Stimulated activated CD8-positive, alpha-beta memory T cell treated with anti-CD3 and anti-CD28 coated beads, Interleukin-12 subunit alpha, Interleukin-12 subunit beta, amount 100 ng/mL, for 1 hour (primary cell): ENCODE measurements around the gene FNDC5.

Experiments used
- DNase-seq: peaks from one replicate; pipeline ENCODE4 v3.0.0-alpha.2; 2020; ENCODE audit warnings: low read depth

FNDC5 gene

DNA sequence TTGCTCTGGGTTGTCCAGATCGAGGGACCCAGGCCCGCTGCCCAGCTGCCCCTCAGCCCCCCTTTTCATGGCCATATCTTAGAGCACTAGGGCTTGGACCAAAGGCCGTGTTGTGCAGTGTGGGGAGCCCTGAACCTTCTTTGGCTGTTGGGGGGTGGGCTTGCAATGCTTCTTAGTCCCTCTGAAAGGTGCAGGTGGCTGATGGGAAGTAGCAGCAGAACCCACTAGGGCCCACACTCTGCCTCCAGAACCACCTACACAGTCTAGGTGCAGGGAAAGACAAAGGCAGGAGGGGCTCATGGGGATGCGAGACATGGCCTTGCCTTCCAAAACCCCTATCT, 13.3 kb upstream of the FNDC5 start:
- DNase-seq: no peak

DNA sequence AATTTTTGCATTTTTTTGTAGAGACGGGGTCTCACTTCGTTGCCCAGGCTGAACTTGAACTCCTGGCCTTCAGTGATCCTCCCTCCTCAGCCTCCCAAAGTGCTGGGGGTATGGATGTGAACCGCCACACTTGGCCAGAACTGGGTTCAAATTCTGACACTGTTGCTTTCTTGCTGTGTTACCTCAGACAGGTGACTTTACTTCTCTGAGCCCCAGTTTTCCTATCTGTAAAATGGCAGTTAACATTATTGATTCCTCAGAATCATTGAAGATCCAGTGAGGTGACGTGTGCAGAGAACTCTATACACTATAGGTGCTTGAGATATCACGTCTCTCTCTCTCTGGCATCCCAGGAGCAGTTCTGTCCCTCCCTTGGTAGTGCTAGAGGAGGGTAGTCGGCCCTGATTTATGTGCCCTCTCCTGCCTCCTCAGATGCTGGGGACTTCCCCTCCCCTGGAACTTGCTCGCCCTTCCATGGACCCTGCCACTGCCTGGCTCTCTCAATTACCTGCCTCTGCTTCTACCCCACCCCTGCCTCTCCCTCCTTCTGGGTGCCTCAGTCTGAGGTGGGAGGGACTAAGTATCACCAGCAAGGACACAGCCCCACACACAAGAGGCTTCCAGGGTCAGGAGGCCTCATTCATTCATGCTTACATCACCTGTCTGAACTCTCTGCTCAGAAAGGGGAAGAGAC, 12.8 kb upstream of the FNDC5 start:
- DNase-seq: no peak

DNA sequence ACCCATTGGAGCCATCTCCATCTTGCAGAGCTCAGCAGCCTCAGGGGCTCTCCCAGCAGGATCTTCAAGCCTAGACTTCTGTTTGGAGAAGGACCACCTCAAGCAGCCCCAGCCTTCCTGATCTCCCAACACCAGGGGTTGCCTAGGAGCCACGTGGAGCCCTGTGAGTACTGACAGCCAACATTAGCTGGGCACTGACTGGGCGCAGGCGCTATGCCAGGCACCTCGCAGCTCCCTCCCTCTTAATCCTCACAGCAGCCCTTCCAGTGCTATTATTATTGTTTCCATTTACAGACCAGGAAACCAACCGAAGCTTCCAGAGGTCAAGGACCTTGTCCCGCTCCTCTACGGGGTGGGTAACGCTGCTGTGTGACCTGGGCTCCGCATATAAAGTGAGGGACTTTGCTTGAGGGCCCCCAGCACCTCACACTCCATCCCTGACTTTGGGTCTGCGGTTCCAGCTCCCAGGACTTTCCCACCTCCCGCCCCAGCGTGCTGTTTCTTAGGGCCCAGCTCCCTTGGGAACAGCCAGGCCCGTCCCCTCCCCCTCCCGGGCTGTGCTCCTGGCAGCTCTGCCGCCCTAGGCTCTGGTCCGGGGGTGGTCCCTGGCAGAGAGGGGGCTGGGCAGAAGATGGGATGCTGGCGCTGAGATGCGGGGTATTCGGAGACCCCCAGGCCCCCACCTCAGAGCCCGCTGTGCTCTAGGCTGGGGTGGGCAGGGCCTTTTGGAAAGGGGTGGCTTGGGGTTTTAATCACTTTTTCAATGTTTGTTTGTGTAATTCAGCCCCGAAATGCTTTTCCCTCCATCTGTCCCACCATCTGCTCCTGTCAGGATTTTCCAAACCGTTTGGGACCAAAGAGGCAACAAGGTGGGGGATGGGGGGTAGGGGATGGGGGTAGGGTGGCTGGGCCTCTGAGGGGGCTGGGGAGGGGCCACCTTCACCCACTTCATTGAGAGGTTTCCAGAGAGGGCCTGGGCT, 11.4 kb upstream of the FNDC5 start:
- DNase-seq: no peak

DNA sequence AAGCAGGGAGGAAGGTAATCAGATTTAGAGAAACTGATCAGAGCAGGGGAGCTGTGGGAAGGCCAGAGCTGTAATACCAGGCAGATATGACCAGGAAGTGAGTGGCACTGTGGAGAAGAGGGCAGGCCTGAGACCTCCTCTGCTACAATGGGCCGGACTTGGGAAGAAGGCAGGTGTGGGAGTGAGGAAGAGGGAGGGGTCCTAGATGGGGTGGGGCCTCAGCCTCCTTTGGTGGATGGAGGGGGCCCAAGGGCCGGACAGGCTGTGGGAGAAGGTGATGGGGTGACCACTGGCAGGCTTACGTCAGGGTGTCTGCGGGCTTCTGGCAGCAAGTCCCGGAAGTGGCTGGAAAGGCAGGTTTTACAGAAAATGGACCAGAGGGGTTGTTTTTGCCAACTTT, 10.6 kb upstream of the FNDC5 start:
- DNase-seq: no peak

DNA sequence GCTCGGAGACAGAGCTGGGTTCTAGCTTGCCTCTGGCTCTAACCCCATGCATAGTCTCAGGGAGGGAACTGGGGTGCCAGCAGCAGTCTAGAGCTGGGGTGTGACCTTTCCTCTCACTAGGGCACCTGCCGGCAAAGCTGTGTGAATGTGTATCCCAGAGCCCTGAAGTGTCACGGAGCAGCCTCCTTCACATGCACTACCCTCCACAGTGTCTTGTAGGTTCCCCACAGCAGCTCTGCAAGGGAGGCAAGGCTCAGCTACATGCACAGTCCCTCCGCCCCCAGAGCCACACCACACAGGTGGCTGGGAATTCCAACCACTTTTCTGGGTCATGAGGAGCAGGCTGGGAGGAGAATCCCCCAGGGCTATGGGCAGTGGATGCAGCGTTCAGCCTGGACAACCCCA, 7.9 kb upstream of the FNDC5 start:
- no peak for DNase-seq

DNA sequence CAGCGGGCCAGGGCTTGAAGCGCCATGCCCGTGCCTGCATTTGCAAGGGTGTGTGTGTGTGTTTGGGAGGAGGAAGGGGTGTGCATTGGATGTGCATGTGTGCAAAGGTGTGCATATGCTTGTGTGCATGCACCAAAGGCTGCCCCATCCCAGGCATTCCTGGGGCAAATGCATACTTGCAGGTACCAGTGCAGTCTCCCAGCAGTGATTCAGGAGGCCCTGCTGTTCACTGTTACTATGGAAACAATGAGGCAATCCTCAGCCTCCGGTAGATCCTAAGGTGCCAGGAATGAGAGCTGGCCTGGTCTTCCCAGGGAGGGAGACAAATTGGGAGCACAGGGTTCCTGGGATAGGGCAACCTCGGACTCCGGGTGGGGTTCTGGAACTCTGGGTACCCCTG, 7.5 kb upstream of the FNDC5 start:
- no peak for DNase-seq

DNA sequence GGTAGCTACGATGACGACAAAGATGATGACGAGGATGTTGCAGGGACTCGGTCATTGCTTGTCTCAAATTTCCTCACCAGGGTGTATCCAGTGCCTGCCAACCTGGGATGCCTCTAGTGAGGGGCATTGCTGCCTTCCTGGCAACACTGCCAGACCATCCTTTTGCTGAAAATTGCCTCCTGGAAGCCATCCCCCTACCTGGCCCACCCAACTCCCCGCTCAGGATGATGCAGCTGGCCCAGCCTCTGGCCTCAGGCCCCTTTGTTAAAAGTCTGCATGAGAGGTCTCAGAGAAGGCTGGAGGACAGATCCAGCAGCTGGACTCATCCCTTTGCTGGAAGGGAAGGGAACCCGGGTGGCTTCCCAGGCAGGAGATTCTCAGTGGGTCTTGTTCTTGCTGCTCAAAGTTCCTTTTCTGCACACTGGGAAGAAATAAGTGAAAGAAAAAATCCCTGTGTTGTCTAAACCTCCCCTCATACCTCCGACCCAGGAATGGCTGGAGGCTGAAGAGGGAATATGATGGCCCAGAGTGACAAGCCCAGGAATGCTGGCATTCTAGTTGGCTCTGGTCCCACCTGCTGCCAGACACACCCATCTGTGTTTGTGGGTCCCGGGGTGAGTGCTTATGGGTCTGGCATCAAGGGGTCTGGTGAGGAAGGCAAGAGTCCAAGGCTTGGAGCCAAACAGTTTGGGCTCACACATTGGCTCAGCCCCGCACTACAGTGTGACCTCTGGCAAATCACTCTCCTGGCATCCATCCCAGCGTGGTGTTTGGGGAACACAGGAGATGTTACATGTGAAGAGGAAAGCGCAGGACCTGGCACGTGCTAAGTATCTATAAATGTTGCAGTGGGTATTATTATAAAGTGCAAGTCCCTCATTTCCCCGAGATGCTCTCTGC, 6.7 kb upstream of the FNDC5 start:
- DNase-seq: no peak

DNA sequence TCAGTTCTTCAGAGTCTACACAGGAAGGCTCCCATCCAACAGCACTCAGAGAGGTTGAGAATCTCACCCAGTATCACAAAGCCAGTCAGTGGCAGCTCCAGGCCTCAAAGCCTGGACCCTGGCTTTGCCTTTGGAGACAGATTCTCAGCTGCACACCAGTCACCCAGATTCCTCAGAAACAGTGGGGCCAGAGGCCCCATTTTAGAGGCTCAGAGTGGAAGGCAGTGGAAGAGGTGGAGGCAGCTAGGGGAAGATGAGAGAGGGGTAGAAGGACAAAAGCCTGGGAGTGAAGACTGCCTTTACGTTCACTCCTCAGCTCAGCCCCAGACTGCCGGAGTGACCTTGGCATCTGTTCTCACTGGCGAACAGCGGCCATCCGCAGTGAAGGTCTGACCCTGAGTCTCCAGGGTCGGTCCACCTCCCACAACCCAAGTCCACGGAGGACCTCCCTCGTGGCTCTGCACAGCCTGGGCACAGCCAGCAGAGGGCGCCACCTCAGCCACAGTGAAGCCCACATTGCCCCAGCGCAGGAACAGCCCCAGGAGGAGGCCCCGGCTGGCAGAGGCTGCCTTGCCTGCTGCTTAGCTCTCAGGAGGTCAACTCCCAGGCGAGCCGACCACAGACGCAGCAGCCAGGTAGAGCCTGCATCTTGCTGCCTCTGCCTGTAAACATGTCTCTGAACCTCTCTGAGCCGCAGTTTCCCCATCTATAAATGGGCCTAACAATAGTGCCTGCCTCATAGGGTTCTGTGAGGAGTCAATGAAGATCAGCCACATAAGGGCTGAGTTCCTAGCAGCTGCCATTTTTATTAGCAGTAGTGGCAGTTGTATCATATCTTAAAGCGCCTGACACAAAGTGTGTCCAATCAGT, 5.9 kb upstream of the FNDC5 start:
- DNase-seq: no peak

DNA sequence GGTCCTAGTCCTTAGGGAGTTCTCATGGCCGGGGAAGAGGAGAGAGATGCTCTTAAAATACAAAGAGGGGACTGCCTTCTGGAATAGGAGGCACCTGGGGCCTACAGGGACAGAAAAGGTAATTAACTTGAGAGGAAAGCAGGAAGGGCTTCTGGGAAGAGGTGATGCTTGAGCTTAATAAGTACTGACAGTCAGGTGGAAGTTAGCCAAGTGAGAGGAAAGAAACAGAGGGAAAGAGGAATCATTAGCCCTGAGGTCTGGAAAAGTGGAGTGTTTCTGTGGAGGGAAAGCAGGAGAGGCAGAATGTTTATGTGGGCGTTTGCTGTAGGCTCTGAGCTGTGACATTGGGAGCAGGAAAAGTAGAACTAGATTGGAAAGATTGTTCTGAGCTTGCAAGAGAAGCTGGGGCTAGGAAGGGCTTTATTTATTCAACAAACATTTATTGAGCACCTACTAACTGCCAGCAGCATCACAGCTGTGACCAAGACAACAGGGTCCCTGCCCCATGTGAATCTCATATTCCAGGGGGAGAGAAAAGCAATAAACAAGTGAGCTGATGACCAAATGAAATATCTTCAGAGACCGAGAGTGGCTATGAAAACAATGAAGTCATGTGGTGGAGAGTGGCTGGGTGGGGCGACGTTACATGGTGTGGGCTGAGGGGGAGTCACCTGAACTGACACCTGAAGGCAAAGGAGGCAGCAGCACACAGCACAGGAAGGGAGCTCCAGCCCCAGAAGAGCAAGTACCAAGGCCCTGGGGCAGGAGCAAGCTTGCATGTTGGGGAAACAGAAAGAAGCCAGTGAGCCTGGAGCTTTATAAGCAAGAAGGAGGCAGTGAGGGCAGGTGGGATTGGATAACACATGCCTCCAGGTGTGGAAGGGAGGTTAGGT, 4.4 kb upstream of the FNDC5 start:
- DNase-seq: no peak

DNA sequence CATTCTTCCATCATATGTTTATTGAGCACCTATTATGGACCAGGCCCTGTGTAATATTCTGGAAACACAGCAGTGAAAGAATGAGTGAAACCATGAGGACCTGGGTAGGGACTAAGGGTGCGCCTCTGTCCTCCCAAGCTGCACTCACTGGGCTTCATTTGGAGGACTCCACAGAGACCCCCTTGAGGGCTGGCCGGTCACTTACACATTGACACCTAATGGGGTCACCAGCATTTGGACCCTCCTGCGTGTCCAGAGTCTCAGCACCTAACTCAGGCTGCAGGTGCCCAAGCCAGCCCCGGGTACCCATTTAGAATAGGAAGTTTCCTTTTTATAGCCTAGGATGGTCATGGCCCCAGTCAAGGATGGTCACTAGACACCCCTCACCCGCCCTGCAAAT, 2.8 kb upstream of the FNDC5 start:
- no peak for DNase-seq

DNA sequence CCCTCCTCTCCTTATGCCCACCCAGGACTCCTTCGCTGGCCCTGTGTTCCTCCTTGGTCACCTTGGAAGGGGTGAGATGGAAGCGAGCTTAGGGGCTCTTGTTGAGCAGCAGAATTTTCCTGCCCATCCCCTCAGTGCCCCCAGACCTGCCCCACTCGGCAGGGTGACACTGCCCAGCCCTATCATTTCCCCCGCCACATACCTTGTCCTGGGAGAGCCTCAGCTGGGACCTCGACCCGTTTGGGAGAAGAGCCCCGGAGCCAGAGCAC, 1.4 kb upstream of the FNDC5 start:
- no peak for DNase-seq

DNA sequence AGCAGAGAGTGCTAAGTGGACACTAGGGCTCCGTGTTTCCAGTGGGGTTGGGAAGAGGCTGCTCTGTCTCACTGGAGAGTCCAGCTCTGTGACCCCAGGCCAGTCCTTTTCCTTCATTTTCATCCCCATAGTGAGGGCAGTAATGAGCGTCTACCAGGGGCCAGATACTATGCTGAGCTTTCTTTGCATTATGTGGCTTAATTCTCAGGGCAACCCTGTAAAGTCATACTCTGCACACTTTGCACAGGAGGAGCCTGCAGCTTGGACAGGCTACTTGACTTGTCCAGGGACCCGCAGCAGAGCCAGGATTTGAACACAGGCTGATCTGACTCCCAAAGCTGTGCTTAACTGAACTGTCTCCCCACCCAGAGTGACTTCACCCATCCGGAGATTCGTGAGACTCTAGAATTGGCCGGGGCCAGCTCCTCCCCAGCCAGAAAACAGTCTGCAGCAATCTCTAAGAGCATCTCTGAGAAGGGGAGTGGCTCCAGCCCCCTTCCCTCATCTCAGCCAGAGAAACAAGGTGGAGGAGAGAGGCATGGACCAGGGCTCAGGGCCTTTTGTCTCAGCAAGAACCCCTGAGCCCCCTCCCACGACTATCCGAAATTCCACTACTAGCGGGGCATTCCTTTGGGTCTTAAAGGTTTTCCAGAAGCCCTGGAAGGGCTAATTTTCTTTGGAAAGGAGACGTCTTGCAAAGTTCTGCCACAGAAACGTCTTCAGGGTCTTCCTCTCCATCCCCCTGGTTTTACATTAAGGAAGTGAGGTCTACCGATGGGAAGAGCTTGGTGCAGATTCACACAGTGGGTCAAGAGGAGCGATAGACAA, 866 bp upstream of the FNDC5 start:
- DNase-seq: no peak

DNA sequence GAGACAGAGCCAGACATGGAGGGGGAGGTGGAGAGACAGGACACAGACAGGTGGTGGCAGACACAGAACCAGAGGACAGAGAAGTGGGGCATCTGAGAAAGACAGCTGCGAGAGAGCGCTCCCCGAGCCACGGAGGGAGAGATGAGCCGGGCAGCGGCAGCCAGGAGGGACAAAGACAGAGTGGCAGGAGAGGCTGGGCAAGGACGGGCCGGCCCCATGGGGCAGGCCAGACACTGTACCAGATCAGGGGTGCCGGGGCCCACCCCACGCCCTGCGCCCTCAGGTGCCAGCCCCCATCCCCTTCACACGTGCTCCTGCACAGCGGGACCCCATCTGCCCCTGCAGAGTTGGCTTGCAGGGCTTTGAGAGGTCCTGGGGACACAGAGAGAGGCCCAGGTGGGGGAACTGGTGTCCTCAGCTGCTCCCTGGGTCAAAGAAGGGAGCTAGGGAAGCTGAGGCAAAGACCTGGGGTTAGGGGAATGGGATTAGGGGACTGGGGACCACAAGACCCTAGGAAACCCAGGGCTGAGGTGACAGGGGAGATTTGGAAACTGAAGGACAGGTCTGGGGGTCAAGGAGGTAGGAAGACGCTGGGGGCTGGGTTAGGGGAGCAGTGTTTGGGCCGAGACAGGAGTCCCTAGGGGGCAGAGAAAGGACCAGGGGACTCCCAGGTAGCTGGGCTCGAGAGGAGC, 643 bp downstream of the FNDC5 start:
- no peak for DNase-seq

DNA sequence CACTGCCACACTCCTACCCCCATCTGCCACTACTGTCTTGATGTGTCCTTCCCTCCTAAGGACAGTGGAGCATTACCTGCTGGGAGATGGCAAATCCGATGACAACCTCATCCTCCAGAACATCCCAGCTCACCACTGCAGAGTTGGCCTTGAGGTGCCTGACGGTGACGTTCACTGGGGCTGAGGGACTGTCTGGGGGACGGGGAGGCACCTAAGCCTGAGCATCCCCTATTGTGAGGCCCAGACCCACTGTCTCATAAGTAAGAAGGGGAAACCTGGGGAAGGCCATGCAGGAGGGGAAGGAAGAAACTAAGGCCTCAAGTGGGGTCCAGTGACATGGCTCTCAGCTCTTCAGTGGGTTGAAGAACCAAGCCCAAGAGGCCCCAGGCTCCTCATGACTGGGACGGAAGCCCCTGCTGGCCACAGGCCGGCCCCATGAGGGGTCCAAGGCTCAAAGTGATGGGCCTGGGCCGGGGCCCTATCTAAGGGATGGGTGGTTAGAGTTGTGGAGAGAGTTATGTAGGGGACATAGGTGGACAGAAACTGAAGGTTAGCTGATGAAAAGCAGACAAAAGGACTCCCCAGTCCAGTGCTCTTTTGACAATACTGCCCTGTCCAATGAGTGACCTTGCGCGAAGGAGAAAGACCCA, 1.8 kb downstream of the FNDC5 start:
- no peak for DNase-seq

DNA sequence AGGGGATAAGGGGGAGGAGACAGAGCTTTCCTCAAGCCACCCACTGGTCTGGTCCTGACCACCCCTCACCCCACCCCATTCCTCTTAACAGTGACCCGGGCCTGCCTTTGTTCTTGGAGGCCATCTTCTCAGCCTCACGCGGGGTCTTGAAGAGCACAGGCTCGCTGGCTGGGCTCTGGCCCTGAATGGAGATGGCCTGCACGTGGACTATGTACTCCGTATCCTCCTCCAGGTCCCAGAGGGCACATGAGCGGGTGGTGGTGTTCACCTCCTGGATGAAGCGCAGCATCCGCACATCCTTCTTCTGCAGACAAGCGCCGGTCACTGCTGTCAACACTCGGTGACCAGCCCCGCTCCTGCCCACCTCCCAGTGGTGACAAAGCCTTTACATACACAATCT, 2.6 kb downstream of the FNDC5 start:
- no peak for DNase-seq

DNA sequence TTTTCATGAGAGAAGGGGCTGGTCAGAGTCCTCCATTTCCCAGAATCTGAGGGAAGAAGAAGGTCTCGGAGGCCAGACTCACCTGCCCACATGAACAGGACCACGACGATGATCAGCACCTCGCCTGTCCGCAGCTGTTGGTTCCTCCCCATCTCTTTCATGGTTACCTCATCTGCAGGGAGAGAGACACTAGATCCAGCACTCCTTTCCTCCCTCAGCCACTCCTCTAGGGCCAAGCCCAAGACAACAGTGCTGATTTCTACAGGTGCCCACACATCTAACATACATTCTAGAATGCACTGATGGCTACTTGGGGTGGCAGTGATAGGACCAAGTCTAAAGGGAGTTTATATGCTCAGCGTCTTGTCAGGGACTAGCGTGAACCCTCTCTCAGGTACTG, 3.0 kb downstream of the FNDC5 start:
- DNase-seq: no peak

DNA sequence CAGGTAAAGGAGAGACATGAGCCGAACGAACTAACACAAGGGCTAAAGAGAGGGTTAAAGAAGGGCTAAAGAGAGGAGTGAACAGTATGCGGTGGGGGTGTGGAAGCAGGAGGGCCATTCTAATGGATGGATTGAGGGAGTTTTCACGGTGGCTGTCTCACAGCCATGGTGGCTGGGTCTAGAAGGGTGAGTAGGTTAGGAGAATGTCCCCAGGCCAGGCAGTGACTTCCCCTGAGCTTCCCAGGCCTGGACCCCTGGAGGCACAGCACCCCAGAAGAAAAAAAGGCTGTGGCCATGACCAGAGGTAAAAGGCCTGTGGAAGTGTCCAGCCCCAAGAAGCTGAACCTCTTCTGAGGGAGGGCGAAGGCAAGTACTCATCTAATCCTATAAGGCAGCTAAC, 3.6 kb downstream of the FNDC5 start:
- no peak for DNase-seq

DNA sequence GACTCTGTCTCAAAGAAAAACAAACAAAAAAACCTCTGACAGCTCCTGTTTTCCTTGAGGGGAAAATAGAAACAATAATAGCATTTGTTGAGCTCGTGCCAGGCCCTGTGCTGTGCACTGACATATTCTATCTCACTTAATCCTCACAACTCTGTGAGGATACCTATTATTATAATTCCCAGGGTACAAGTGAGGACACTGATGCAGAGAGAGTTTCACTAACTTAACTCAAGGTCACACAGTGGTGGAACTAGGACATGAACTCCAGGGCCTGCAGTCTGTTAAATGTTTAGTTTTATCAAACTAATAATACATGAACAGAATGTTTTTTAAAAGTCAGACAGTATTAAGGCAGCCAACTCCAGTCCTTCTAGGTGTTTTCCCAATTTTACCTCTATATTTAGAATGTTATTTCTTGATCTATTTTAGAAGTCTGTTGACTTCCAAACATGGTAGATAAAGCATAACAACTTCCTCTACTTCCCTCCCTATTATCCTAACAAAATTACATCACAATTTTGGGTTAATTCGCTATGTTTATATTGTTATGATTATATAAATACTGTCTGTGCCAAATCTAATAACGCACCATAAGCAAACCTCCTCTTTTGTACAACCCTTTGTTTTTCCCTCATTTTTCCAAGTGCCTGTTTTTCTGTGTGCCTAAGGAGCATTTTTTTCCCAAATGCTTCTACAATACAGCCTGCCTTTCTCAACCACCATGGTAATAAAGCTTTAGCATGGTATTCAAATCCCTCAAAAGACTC, 4.9 kb downstream of the FNDC5 start:
- DNase-seq: no peak
